H9 (cell line): ENCODE data around the gene TYRO3. TPM values are rescaled to one million over a fixed set of nuclear protein-coding genes. Genes with fewer than 3 reads are reported as not detected.

Source experiments
- DNase-seq: peaks from one replicate; pipeline ENCODE4 v3.0.0-alpha.2; 2017
- H2AFZ ChIP-seq: one replicate; pipeline ENCODE4 v1.6.1; 2013; ENCODE audit warnings: mild to moderate bottlenecking, low read length, control low read depth, moderate library complexity
- H2AK5ac ChIP-seq: 2 replicates; pipeline ENCODE4 v1.6.1; 2013; ENCODE audit warnings: low read length, control low read depth, mixed read lengths; ENCODE audit not compliant: insufficient read length
- H2BK120ac ChIP-seq: one replicate; pipeline ENCODE4 v1.6.1; 2013; ENCODE audit warnings: low read depth, mild to moderate bottlenecking, low read length, control low read depth, inconsistent platforms; ENCODE audit not compliant: poor library complexity, severe bottlenecking
- H2BK12ac ChIP-seq: 2 replicates; pipeline ENCODE4 v1.6.1; 2013; ENCODE audit warnings: low read length, control low read depth, mixed read lengths, low read depth; ENCODE audit not compliant: insufficient read length
- H2BK15ac ChIP-seq: 2 replicates; pipeline ENCODE4 v1.6.1; 2013; ENCODE audit warnings: low read depth, low read length, control low read depth
- H2BK20ac ChIP-seq: one replicate; pipeline ENCODE4 v1.6.1; 2013; ENCODE audit warnings: low read depth, mild to moderate bottlenecking, low read length, control low read depth, inconsistent platforms; ENCODE audit not compliant: poor library complexity, severe bottlenecking
- H2BK5ac ChIP-seq: 2 replicates; pipeline ENCODE4 v1.6.1; 2013; ENCODE audit warnings: low read length, control low read depth, mixed read lengths; ENCODE audit not compliant: insufficient read length
- H3K14ac ChIP-seq: 2 replicates; pipeline ENCODE4 v1.6.1; 2013; ENCODE audit warnings: low read length, control low read depth; ENCODE audit not compliant: insufficient read depth
- H3K18ac ChIP-seq: 2 replicates; pipeline ENCODE4 v1.6.1; 2013; ENCODE audit warnings: low read depth, mild to moderate bottlenecking, mixed read lengths, low read length, control low read depth; ENCODE audit not compliant: insufficient read length
- H3K23ac ChIP-seq: 2 replicates; pipeline ENCODE4 v1.6.1; 2013; ENCODE audit warnings: low read length, control low read depth, mixed read lengths, low read depth; ENCODE audit not compliant: insufficient read length
- H3K23me2 ChIP-seq: 2 replicates; pipeline ENCODE4 v1.6.1; 2013; ENCODE audit warnings: low read depth, mild to moderate bottlenecking, mixed read lengths, low read length, control low read depth; ENCODE audit not compliant: insufficient read length, poor library complexity, severe bottlenecking
- H3K27ac ChIP-seq: 2 replicates; pipeline ENCODE4 v1.5.1; 2013; ENCODE audit warnings: low read length, control low read depth, mixed read lengths, low read depth; ENCODE audit not compliant: insufficient read length
- H3K27me3 ChIP-seq: 2 replicates; pipeline ENCODE4 v1.6.1; 2013; ENCODE audit warnings: low read length, control low read depth, inconsistent platforms; ENCODE audit not compliant: insufficient read depth
- H3K4ac ChIP-seq: 2 replicates; pipeline ENCODE4 v1.6.1; 2013; ENCODE audit warnings: low read depth, mild to moderate bottlenecking, control low read depth, inconsistent platforms, low read length, moderate library complexity
- H3K4me1 ChIP-seq: 2 replicates; pipeline ENCODE4 v1.6.1; 2013; ENCODE audit warnings: low read length, control low read depth, inconsistent platforms; ENCODE audit not compliant: insufficient read depth
- H3K4me2 ChIP-seq: 2 replicates; pipeline ENCODE4 v1.6.1; 2013; ENCODE audit warnings: low read length, control low read depth, mixed read lengths; ENCODE audit not compliant: insufficient read length, insufficient read depth
- H3K56ac ChIP-seq: 2 replicates; pipeline ENCODE4 v1.6.1; 2013; ENCODE audit warnings: low read depth, mild to moderate bottlenecking, mixed read lengths, low read length, control low read depth; ENCODE audit not compliant: insufficient read length
- H3K79me1 ChIP-seq: 2 replicates; pipeline ENCODE4 v1.6.1; 2013; ENCODE audit warnings: low read depth, mild to moderate bottlenecking, moderate library complexity, low read length, control low read depth, inconsistent platforms; ENCODE audit not compliant: insufficient read depth, poor library complexity, severe bottlenecking
- H3K79me2 ChIP-seq: 2 replicates; pipeline ENCODE4 v1.6.1; 2013; ENCODE audit warnings: low read length, control low read depth, inconsistent platforms; ENCODE audit not compliant: insufficient read depth
- H3K9ac ChIP-seq: 2 replicates; pipeline ENCODE4 v1.6.1; 2013; ENCODE audit warnings: low read length, control low read depth, mixed read lengths; ENCODE audit not compliant: insufficient read length; ENCODE audit errors: extremely low read depth
- H3K9me3 ChIP-seq: one replicate; pipeline ENCODE4 v1.6.1; 2013; ENCODE audit warnings: low read depth, low read length, inconsistent platforms; ENCODE audit not compliant: control insufficient read depth
- H3T11ph ChIP-seq: one replicate; pipeline ENCODE4 v1.6.1; 2013; ENCODE audit warnings: mild to moderate bottlenecking, low read length, control low read depth, inconsistent platforms
- H4K20me1 ChIP-seq: one replicate; pipeline ENCODE4 v1.6.1; 2013; ENCODE audit not compliant: control insufficient read depth, insufficient read length, insufficient read depth
- H4K5ac ChIP-seq: 2 replicates; pipeline ENCODE4 v1.6.1; 2013; ENCODE audit warnings: low read depth, mild to moderate bottlenecking, mixed read lengths, low read length, control low read depth; ENCODE audit not compliant: insufficient read length
- H4K8ac ChIP-seq: replicated peaks from 2 replicates; pipeline ENCODE4 v1.6.1; 2013; ENCODE audit warnings: low read length, control low read depth, mixed read lengths, low read depth; ENCODE audit not compliant: insufficient read length
- H4K91ac ChIP-seq: 2 replicates; pipeline ENCODE4 v1.6.1; 2013; ENCODE audit warnings: low read depth, mild to moderate bottlenecking, moderate library complexity, mixed read lengths, low read length, control low read depth; ENCODE audit not compliant: insufficient read length
- H3K27ac Mint-ChIP-seq, 3 experiments: 2 replicates in 2 of 3; 3 replicates in 1 of 3; pipeline ENCODE4 v1.8.0; 2020 to 2021; ENCODE audit warnings: mixed read lengths in 3 of 3, mild to moderate bottlenecking in 1 of 3, moderate library complexity in 1 of 3
- H3K27me3 Mint-ChIP-seq: 2 replicates; pipeline ENCODE4 v1.8.0; 2021; ENCODE audit warnings: low read depth, mild to moderate bottlenecking, moderate library complexity, mixed read lengths
- H3K36me3 Mint-ChIP-seq, 3 experiments: 2 replicates in 2 of 3; 3 replicates in 1 of 3; pipeline ENCODE4 v1.8.0; 2020 to 2021; ENCODE audit warnings: low read depth in 3 of 3, mixed read lengths in 3 of 3; ENCODE audit not compliant: insufficient read depth in 1 of 3
- H3K4me1 Mint-ChIP-seq, 2 experiments: 2 replicates each; pipeline ENCODE4 v1.8.0; 2020; ENCODE audit warnings: mixed read lengths in 2 of 2
- H3K4me3 Mint-ChIP-seq, 2 experiments: 2 replicates in 1 of 2; 3 replicates in 1 of 2; pipeline ENCODE4 v1.8.0; 2020 to 2021; ENCODE audit warnings: mild to moderate bottlenecking in 2 of 2, mixed read lengths in 2 of 2, moderate library complexity in 1 of 2
- H3K9me3 Mint-ChIP-seq, 2 experiments: 2 replicates in 1 of 2; 3 replicates in 1 of 2; pipeline ENCODE4 v1.8.0; 2020; ENCODE audit warnings: mild to moderate bottlenecking in 2 of 2, mixed read lengths in 2 of 2, moderate library complexity in 1 of 2
- WGBS: extraction: QIAGEN DNeasy Blood & Tissue Kit; methylation state at CpG from one replicate; pipeline ENCODE4 v1.1.7; 2013; ENCODE audit warnings: missing lambda C conversion rate, low lambda C conversion rate, mixed read lengths; ENCODE audit not compliant: insufficient read length; ENCODE audit errors: extremely low coverage; 5-methylcytosine and 5-hydroxymethylcytosine counted together
- total RNA-seq: library from RNA; stranded (reverse); gene quantifications from 2 replicates; pipeline ENCODE4 v1.2.1, GENCODE V29; 2021
- TF ChIP-seq, protein P1 (sequence below): fragments of 200-600 bp; sonication (generic); conservative IDR thresholded peaks from 3 replicates; pipeline ENCODE4 v1.8.0; 2021; ENCODE audit warnings: antibody characterized with exemption, mild to moderate bottlenecking

TYRO3 gene
- total RNA-seq, 1 experiment from 2014 or later = 124 TPM

DNA sequence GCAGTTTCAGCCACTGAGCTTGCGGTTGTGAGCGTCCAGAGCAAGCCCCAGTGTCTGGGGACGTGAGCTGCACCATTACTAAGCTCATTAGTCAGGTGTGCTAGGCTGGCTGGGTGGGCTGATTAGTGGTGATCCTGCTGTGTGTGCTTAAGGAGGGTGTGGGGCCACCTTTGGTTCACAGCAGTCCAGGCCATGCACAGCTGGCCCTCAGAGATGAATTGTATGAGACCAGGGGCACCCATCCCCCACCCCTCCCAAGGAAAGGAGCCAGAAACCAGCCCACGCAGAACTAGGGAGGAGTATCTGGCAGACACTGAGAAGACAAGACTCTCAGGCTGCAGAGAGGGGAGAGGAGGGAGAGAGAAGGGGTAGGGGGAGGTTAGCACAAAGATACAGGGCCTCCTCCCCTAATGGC, 3.8 kb downstream of the TYRO3 start:
- H2BK12ac ChIP-seq = peak overlapping the region; percentile 7
- no peak overlapping the region for H2AFZ ChIP-seq
- H3K23ac ChIP-seq = no peak overlapping the region
- Mint-ChIP-seq H3K9me3 (no peaks in the 10 kb centered on the region; a peak in 1 of 5 replicates), H3K36me3 (peaks cover 17 to 42% (median 41%) of the 10 kb centered on the region in 3 experiments; a peak in 6 of 7 replicates), H3K4me1 (peaks cover 84 to 86% of the 10 kb centered on the region in 2 experiments), H3K27me3 (no peaks in the 10 kb centered on the region), H3K27ac (peak overlapping the region; percentile 92 to 97 (median 96)), H3K4me3 (peak overlapping the region; percentile 32 to 59; a peak in 3 of 5 replicates)
- H2BK5ac ChIP-seq = no peak overlapping the region
- H4K8ac ChIP-seq = no peak overlapping the region
- no peak overlapping the region for H3T11ph ChIP-seq
- WGBS = no CpG with 5 or more reads among the region's 4 CpGs
- TF ChIP-seq, protein P1, sequence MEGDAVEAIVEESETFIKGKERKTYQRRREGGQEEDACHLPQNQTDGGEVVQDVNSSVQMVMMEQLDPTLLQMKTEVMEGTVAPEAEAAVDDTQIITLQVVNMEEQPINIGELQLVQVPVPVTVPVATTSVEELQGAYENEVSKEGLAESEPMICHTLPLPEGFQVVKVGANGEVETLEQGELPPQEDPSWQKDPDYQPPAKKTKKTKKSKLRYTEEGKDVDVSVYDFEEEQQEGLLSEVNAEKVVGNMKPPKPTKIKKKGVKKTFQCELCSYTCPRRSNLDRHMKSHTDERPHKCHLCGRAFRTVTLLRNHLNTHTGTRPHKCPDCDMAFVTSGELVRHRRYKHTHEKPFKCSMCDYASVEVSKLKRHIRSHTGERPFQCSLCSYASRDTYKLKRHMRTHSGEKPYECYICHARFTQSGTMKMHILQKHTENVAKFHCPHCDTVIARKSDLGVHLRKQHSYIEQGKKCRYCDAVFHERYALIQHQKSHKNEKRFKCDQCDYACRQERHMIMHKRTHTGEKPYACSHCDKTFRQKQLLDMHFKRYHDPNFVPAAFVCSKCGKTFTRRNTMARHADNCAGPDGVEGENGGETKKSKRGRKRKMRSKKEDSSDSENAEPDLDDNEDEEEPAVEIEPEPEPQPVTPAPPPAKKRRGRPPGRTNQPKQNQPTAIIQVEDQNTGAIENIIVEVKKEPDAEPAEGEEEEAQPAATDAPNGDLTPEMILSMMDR = no peak
- no peak overlapping the region; the same call in 1 of the 2 replicates for H3K14ac ChIP-seq
- no peaks in the 10 kb centered on the region for H3K9me3 ChIP-seq
- H3K79me2 ChIP-seq = no peaks in the 10 kb centered on the region; the same call in 1 of the 2 replicates
- no peak overlapping the region for H2BK20ac ChIP-seq
- H3K4ac ChIP-seq = no peak overlapping the region
- DNase-seq = no peak
- H3K9ac ChIP-seq = no peak overlapping the region
- H3K79me1 ChIP-seq = no peaks in the 10 kb centered on the region
- H4K20me1 ChIP-seq = no peaks in the 10 kb centered on the region
- H3K27ac ChIP-seq = no peak overlapping the region
- H3K56ac ChIP-seq = no peak overlapping the region
- no peak overlapping the region for H3K18ac ChIP-seq
- no peaks in the 10 kb centered on the region for H3K27me3 ChIP-seq
- no peak overlapping the region for H2BK15ac ChIP-seq
- no peak overlapping the region for H4K91ac ChIP-seq
- no peak overlapping the region for H2BK120ac ChIP-seq
- peaks cover 33% of the 10 kb centered on the region; the same call in 1 of the 2 replicates for H3K4me1 ChIP-seq
- peak overlapping the region; percentile 28 for H2AK5ac ChIP-seq
- no peak overlapping the region for H4K5ac ChIP-seq
- no peak overlapping the region for H3K4me2 ChIP-seq
- peaks cover 15% of the 10 kb centered on the region for H3K23me2 ChIP-seq
